Brain microvascular endothelial cell (primary cell): ENCODE measurements around the gene MUL1.

ENCODE experiments used
- DNase-seq: peaks from one replicate; pipeline ENCODE4 v3.0.0-alpha.2; 2020
- H3K27ac ChIP-seq: fragments of 250-450 bp; sonication (Bioruptor Pico); 2 replicates; pipeline ENCODE4 v1.5.1; 2020; ENCODE audit warnings: mild to moderate bottlenecking, moderate library complexity
- H3K27me3 ChIP-seq: fragments of 250-450 bp; sonication (Bioruptor Pico); replicated peaks from 2 replicates; pipeline ENCODE4 v1.5.1; 2020; ENCODE audit warnings: mild to moderate bottlenecking
- H3K36me3 ChIP-seq: fragments of 250-450 bp; sonication (Bioruptor Pico); replicated peaks from 2 replicates; pipeline ENCODE4 v1.5.1; 2020; ENCODE audit warnings: mild to moderate bottlenecking
- H3K4me3 ChIP-seq: 2 replicates; pipeline ENCODE4 v1.5.1; 2011; ENCODE audit warnings: low read depth, mild to moderate bottlenecking, control low read depth, low read length, moderate library complexity
- CTCF ChIP-seq: IDR thresholded peaks from 2 replicates; pipeline ENCODE4 v1.5.1; 2011; ENCODE audit warnings: low read depth, mild to moderate bottlenecking, moderate library complexity, low read length, control low read depth, inconsistent platforms; ENCODE audit errors: missing control alignments
- in situ Hi-C: cut with HindIII; loops from 2 replicates; pipeline ENCODE4 v1.10.0; 2017; ENCODE audit warnings: low sequenced_read_pairs, low pct_ligation_motif_present

Gene MUL1

GRCh38 chr1:20534659-20535417 lies 26.9 kb upstream of the MUL1 start:
- TF ChIP-seq CTCF = no peak
- no peak overlapping the region for H3K27ac ChIP-seq
- no peaks in the 10 kb centered on the region for H3K36me3 ChIP-seq
- H3K4me3 ChIP-seq = no peak overlapping the region
- DNase-seq = no peak
- in situ Hi-C loops = no loop called here
- peaks cover 21% of the 10 kb centered on the region for H3K27me3 ChIP-seq

GRCh38 chr1:20533635-20534034 lies 25.7 kb upstream of the MUL1 start:
- Histone ChIP-seq H3K27me3 (peaks cover 24% of the 10 kb centered on the region), H3K27ac (no peak overlapping the region), H3K36me3 (no peaks in the 10 kb centered on the region), H3K4me3 (no peak overlapping the region)
- no peak for DNase-seq
- in situ Hi-C loops = no loop called here
- no peak for TF ChIP-seq CTCF

- TF ChIP-seq CTCF = no peak
- Histone ChIP-seq H3K36me3 (no peaks in the 10 kb centered on the region), H3K27ac (no peak overlapping the region), H3K4me3 (no peak overlapping the region), H3K27me3 (peaks cover 26% of the 10 kb centered on the region)
- in situ Hi-C loops = no loop called here
- DNase-seq = no peak
Observed at GRCh38 chr1:20530901-20531300, 22.9 kb upstream of the MUL1 start.

DNA sequence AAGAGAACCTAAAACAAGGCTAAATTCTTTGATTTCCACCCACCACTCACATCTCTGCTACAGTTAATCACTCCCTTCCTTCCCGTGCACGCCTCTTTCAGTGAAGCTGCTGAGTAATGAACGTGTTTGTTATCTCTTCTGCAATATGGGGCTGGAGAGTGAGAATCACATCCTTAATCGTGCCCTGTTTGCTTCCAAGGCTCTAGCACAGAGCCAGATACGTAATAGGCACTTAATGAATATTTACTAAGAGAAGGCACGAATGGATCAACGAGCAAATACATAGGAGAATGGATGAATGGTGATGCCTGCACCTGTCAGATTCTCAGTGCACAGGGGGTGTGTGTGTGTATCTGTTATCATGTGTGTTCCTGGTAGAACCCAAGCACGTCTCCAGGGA lies 22.4 kb upstream of the MUL1 start:
- Histone ChIP-seq H3K27me3 (peaks cover 25% of the 10 kb centered on the region), H3K36me3 (no peaks in the 10 kb centered on the region), H3K4me3 (no peak overlapping the region), H3K27ac (no peak overlapping the region)
- in situ Hi-C loops = no loop called here
- TF ChIP-seq CTCF = no peak
- DNase-seq = no peak

DNA sequence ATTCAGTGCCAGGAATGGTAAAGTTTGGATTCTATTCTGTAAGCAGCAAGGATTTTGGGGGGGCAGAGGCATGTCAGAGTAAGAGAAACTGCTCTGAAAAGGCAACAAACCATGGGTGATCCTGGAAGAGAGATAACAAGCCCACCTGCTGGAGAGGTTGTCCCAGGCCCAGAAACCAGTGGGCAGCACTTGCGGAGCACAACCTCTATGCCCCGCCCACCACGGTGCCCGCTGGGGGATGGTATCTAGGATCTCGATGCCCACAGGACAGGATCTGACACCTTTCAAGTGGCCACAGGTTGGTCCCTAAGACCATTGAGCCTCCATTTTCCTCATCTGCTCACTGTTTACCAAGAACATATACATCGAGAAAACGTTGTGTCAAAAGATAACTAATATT lies 20.3 kb upstream of the MUL1 start:
- no peak overlapping the region for H3K4me3 ChIP-seq
- no peak for TF ChIP-seq CTCF
- H3K27me3 ChIP-seq = peaks cover 12% of the 10 kb centered on the region
- no peaks in the 10 kb centered on the region for H3K36me3 ChIP-seq
- H3K27ac ChIP-seq = no peak overlapping the region
- no peak for DNase-seq
- in situ Hi-C loops = no loop called here

DNA sequence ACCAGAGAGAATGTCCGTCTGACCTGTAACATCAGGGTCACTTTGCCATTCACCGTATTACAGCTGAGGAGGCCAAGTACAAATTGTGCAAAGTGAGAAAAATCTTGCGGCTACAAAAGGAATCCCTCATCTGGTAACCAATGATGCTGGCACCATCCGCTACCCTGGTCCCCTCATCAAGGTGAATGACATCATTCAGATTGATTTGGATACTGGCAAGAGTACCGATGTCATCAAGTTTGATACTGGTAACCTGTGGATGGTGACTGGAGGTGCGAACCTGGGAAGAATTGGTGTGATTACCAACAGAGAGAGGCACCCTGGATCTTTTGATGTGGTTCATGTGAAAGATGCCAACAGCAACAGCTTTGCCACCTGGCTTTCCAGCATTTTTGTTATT lies 18.3 kb upstream of the MUL1 start:
- Histone ChIP-seq H3K27ac (no peak overlapping the region), H3K36me3 (no peaks in the 10 kb centered on the region), H3K27me3 (peaks cover 7% of the 10 kb centered on the region), H3K4me3 (no peak overlapping the region)
- in situ Hi-C loops = no loop called here
- no peak for TF ChIP-seq CTCF
- no peak for DNase-seq
